HG02623 (cell line): ENCODE measurements around the gene MICU1.
"Not testable (repeated sequence)": the region's sequence is repeated elsewhere in the genome, so short reads cannot be mapped to it uniquely, and the experiment has no call there.

ENCODE experiments used
- ATAC-seq: cut with Tn5 transposase; IDR thresholded peaks from one replicate; pipeline ENCODE4 v1.9.1; 2021; ENCODE audit warnings: moderate library complexity; ENCODE audit not compliant: unreplicated experiment

The MICU1 gene

DNA sequence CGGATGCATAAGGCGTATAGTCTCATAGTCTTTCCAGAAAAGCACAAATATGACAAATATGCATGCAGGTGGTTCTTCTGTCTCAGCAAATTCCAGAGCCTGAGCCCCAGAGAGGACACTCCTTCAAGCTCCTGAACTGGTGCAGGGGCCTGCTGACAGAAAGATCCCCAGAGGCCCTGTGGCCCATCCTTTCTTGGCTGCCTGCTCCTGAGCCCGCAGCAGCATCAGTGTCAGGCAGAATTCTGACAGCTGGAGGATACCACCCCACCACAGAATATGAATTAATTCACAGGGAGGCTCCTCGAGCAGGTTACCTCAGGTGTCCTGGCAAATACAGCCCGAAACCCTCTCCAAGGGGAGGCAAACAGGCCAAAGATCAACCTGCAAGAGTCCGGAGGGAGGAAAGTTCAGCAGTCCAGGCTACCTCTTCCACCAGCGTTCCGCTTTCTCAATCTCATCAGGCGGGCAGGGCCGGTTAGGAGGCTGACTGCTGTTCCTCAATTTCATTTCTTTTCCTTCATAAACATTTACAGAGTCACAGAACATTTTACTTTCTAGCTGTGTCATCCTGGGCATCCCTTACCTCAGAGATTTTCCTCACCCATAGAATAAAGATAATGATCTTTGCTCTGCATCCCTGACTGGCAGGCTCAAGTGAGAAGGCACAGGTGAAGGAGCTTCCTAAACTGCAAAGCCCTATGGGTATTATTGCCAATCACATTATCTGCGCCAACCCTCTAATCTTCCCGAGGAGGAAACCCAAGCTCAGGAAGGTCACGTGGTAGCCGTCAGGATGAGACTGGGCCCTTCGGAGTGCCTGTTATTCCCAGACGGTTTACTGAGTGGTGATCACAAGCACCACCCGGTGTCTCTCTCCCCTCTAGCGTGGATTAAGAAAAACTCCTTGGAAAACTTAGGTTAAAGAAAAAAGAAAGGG is 272.6 kb downstream of the MICU1 start:
- ATAC-seq: no peak

DNA sequence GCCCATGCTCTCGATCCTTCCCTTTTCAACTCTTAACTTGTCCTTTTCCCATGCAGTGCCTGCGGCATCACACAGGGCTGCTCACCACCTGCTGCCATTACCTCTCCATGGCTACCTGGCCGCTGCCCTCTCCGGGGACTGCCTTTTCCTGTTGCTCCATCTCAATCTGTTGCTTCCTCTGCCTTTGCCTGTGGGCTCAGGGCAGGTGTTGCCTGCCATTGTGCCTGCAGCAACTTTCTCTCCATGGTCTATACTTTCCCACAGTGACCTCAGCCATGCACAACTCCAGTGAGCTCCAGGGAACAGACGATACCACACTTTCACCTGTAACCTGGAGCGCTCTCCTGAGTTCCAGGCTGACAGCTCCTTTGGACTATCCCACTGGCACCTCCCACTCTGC is 274.4 kb downstream of the MICU1 start:
- ATAC-seq: no peak

DNA sequence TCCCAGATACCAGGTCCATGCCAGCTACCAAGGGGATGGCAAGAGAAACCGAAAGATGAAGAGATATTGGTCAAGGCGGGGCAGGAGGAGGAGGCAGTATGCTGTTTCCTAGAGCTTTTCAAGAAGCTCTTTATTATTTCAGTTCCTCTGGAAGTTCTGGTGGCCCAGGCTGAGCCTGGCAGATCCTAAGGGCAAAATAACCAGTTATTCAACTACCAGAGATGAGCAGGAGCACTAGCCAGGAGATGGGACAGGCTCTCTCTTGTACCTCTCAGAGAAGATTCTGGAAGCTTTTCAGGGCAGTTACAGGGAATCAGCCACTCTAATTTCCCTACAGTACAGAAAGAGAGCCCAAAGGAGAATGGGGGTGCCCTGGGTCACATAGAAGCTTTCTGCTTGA is 276.4 kb downstream of the MICU1 start:
- ATAC-seq: no peak

DNA sequence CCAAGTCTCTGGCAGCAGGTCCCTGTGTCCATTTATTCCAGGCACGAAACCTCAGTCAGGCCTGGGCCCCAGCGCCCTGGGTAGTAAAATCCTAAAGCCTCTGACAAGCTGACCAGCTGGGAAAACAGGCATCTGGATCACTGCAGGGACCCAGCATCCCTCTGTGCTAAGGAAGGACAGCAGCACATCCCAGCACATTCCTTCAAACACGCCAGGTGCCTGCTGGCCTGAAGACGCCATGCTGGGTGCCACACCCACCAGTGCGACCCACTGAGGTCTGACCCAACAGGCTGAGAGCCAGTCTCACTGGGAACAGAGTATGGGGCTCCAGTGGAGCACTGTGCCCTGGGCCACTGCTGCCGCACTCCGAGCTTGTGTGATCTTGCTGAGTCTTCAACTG is 277.6 kb downstream of the MICU1 start:
- no peak for ATAC-seq

- not testable (repeated sequence) for ATAC-seq
These were observed 279.8 kb downstream of the MICU1 start for GRCh38 chr10:72346117-72346516.

- ATAC-seq: no peak
These were observed 280.9 kb downstream of the MICU1 start for GRCh38 chr10:72344932-72345331.

GRCh38 chr10:72342911-72343310 is 283.0 kb downstream of the MICU1 start:
- ATAC-seq: no peak

DNA sequence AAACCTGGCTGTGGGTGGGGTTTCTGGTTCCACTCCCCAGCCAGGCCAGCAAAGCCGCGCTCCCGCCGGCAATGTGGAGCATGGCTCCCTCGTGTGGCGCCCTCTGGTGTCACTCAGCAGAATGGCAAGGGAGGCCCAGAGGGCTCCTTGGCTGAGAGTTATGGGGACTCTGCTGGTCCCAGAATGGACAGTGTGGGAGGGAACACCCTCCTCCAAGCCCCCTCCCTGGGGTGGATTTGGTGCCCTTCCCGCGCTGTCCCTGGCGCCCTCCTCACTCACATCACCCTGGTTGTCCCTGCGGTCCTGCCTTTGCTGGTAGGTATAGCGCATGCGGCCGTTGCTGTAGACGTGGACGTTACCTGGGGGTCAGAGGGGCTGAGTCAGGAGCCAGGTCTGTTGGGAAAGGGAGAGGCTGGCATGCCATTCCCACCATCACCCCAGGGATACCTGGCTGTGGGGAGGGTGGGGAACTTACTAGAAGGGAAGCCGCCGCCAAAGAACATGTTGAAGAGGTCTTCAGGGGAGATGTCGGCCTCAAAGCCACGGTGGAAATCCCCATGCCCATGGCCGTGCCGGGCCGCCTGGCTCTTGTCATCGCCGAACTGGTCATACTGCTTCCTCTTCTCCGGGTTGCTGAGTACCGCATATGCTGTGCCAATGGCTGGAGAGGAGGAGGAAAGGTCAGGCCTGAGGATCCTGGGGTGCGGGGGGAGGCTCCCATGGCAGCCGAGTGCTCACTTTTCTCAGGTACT is 285.2 kb downstream of the MICU1 start:
- no peak for ATAC-seq

DNA sequence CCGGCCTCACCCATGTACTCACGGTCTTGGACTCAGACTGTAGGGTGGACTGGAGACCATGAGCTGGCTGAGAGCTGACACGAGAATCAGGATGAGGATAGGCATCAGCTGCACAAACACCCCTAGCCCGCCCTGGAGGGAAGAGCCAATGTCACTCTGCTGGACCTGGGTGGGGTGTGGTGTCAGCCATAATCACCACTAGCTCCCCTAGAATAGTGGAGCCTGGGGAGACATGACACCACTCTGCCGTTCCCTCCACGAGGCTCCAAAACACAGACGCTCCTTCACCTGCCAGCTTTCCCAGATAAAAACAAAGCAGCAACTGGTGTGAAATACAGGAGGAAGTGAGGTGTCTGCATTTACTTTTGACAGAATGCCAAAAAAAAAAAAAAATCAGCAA is 287.7 kb downstream of the MICU1 start:
- no peak for ATAC-seq

DNA sequence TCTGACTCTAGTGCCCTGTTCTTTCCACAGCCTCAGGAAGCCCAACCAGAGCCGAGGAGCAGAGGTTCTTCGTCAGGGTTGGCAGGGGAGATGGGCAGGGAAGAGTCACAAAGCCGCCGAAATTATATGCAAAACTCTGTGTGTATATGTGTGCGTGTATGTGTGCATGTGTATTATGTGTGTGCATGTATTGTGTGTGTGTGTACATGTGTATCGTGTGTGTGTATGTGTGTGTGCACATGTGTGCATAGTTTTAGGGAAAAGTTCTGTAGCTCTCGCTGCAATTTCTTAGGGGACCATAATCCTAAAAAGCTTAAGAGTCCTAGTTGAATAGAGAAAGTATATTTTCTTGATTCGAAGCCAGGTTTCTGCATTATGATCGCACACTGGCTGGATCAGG is 288.2 kb downstream of the MICU1 start:
- no peak for ATAC-seq

DNA sequence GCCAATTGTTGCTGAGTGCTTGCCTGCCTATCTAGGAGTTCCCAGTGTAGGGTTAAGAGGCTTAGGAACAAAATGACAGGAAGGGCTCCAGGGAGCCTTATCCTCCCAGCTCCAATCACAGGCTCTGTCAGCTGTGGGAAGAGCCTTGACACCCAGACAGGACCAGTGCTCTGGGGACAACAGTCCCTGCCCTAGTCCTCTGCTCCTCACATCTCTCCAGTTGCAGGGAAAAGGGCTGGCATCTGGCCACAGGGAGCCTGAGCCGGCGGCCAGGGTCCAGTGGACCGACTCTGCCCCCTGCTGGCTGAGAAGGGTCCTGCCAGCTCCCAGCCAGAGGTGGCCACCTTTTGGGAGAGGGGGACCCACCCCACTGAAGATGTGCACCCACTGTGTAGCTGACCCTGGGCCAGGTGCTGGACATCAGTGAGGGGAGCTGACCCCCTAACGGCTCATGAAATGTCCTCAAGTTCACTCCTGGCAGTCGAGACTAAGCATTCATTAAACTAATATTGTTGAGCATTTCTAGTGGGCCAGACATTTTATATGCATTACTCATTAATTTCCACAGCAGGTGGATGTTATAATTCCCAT is 288.7 kb downstream of the MICU1 start:
- no peak for ATAC-seq

- no peak for ATAC-seq
These were observed 289.4 kb downstream of the MICU1 start for GRCh38 chr10:72336259-72337038.

DNA sequence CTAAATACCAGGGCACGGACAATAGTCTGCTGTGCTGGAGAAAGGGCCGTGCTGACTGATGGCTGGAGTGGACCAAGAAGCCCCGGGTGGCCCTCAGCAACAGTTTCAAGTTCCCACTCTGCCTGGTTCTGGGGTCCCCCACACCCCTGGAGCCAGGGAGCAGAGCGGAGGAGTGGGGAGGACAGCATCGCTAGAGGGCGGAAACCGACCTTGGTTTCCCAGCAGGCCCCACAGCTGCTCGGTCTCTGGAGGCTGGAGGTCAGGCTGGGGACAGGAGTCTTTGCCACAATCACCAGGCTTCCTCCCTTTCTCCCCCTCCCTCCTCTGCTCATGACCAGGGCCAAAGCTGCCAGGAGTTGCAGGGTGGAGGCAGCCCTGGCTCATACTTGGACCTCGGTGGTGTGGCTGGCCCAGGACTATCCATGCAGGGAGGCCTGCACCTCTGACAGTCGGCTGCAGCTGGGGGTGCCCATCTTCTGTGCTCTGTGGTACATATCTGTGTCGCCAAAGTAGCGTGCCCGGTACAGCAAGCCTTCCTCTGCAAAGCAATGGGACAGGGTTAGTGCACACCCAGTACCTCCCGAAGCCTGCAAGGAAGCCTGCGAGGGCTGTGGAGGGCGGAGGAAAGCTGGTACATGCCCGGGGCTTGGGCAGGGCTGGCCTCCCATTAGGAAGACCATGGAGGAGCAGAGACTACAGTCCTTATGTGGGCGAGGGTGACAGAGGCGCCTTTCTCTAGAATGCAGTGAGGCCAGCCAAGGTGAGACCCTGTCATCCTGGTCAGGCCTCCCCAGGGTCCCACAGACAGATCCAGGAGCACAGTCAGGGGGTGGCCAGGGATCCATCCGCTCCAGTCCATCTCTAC is 290.3 kb downstream of the MICU1 start:
- peak; percentile 17 for ATAC-seq

DNA sequence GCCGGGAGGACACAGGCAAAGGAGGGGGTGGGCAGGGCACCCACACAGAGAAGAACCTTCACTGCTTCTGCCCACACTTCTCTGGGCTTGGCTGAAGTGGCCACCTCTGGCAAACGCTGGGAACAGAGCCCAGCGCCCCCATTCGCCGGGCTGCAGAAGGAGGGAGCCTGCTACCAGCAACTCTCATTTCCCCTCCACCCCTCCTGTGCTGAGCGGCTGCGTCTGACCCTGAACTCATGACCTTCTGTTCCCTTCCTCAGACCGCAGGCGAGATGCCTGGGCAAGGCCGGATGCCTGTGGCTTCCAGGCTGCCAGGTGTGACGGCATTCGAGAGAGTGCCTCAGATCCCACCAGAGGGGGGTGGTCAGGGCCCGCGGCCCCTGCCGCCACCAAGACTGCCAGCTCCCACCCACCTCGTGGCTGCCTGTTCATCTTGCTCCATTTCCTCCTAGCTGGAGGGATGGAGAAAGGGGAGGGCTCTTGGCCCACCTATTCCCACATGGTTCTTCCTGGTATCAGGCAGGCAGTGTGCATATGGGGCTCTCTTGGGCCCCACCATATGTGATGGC is 291.0 kb downstream of the MICU1 start:
- ATAC-seq: peak; percentile 56

DNA sequence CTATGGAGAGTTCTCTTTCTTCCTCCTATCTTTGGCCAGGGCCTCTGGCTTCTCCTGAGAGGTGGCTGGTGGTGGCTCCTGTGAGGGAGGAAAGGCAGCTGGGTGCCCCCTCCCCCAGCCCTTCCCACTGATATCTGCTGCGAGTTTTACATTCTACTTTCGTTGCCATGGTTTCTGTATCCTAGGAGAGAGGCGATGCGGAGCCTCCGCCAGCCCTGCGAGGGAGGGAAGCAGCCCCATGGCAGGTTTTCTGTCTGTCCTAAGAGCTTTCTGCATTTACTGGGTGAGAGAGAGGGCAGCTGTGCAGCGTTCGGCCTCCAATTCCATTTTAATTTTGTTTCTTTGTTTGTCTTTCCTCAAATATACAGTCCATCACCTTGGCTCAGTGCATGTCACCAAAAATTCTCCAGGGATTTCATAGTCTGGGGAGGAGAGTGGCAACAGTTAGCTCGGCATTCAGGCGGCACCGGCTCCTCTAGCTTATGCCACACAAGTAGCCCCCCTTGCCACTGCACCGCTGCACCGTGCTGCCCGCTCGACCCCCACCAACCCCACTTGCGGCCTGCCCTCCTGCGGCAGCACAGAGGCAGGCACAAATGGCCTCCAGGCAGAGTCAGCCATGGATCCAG is 291.6 kb downstream of the MICU1 start:
- ATAC-seq: no peak

- ATAC-seq: no peak
These were observed 292.5 kb downstream of the MICU1 start for GRCh38 chr10:72333112-72334015.

- ATAC-seq: no peak
These were observed 293.3 kb downstream of the MICU1 start for GRCh38 chr10:72332423-72333111.
